Neural progenitor cell (in vitro differentiated cells): ENCODE measurements around the gene DVL2.

ENCODE experiments used
- EZH2 ChIP-seq: fragments of 200-600 bp; sonication (generic); IDR thresholded peaks from 2 replicates; pipeline ENCODE4 v1.6.1; 2017; ENCODE audit warnings: antibody characterized with exemption, mild to moderate bottlenecking, moderate library complexity
- TF ChIP-seq, protein P1 (sequence below): fragments of 200-600 bp; sonication (generic); IDR thresholded peaks from 2 replicates; pipeline ENCODE4 v1.5.1; 2017; ENCODE audit warnings: antibody characterized with exemption, mild to moderate bottlenecking

DNA sequence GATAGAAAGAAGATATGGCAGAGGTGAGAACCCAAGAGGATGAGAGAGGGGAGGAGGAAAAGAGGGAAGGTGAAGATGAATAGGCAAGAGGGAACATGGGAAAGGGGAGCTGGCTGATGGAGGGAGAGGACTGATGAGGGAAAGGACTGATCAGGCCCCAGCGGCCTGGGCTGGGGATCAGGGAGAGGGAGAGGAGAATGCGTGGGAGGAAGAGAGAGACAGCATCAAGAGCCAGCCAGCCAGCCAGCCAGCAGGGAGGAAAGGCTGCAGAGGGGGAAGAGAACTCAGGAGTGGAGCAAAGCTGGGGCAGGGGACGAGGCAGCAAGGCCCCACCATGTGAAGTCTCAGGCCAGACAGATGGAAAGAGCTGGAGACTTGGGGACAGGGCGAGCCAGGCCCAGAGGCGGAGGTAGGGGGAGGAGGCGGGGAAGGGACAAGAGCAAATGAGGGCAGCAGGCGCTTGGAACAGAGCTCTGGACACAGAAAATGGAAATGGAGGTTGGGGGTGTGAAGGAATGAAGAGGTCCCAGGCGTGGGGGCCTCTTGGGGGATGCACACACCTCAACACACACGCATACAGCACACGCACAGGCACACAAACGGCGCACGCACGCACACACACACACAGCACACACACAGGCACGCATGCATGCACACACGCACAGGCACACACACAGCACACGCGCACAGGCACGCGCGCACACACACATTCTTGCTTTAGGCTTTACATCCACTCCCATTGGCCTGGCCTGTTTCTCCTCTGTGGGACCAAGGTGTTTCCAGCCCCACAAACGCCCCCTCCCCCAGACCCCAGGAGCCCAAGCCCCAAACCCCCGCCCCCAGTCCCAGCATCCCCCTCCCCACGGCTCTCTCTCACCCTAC is 27.0 kb downstream of the DVL2 start:
- TF ChIP-seq, protein P1, sequence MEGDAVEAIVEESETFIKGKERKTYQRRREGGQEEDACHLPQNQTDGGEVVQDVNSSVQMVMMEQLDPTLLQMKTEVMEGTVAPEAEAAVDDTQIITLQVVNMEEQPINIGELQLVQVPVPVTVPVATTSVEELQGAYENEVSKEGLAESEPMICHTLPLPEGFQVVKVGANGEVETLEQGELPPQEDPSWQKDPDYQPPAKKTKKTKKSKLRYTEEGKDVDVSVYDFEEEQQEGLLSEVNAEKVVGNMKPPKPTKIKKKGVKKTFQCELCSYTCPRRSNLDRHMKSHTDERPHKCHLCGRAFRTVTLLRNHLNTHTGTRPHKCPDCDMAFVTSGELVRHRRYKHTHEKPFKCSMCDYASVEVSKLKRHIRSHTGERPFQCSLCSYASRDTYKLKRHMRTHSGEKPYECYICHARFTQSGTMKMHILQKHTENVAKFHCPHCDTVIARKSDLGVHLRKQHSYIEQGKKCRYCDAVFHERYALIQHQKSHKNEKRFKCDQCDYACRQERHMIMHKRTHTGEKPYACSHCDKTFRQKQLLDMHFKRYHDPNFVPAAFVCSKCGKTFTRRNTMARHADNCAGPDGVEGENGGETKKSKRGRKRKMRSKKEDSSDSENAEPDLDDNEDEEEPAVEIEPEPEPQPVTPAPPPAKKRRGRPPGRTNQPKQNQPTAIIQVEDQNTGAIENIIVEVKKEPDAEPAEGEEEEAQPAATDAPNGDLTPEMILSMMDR, result no peak
- no peak for TF ChIP-seq EZH2
